ENCODE data around the gene CPAMD8. TPM values are rescaled to one million over a fixed set of nuclear protein-coding genes. Genes with fewer than 3 reads are reported as not detected.

Gene CPAMD8
- total and polyA plus RNA-seq, 11 donors, result 5.2 to 49.5 (median 16.9) TPM

- no peak for DNase-seq
- ATAC-seq, result no peak
- 74 to 83% (median 78%) methylated on average over 4 of the region's 4 CpGs for WGBS, 4 donors
- H3K4me3 ChIP-seq, result no peak overlapping the region
- peaks cover 0 to 21% (median 8%) of the 10 kb centered on the region in 12 donors for H3K4me1 ChIP-seq
- no peaks in the 10 kb centered on the region for H3K36me3 ChIP-seq
- no peaks in the 10 kb centered on the region for H3K9me3 ChIP-seq
- intact Hi-C loops (cut with DNase I), result no loop called here
- H3K27ac ChIP-seq, result peak overlapping the region in 1 of 12 donors; percentile 67
- TF ChIP-seq CTCF (IDR thresholded peaks at IDR 0.05), result no peak
- TF ChIP-seq POLR2A (IDR thresholded peaks at IDR 0.05), result no peak
- peaks cover 0 to 4% (median 0%) of the 10 kb centered on the region in 9 donors for H3K27me3 ChIP-seq
Observed at GRCh38 chr19:16955161-16955560, 71.4 kb downstream of the CPAMD8 start.

GRCh38 chr19:16952046-16952445, 74.6 kb downstream of the CPAMD8 start:
- H3K9me3 ChIP-seq, result no peaks in the 10 kb centered on the region
- DNase-seq (no peak), ATAC-seq (no peak)
- no peak for TF ChIP-seq CTCF (IDR thresholded peaks at IDR 0.05)
- TF ChIP-seq POLR2A (IDR thresholded peaks at IDR 0.05), result no peak
- peaks cover 0 to 4% (median 0%) of the 10 kb centered on the region in 9 donors for H3K27me3 ChIP-seq
- 94 to 97% (median 97%) methylated on average over 5 to 9 of the region's 9 CpGs for whole genome bisulfite sequencing, 4 donors
- intact Hi-C loops (cut with DNase I), result no loop called here
- H3K4me1 ChIP-seq, result peaks cover 0 to 11% (median 3%) of the 10 kb centered on the region in 12 donors
- no peaks in the 10 kb centered on the region for H3K36me3 ChIP-seq
- no peak overlapping the region for H3K27ac ChIP-seq
- no peak overlapping the region for H3K4me3 ChIP-seq

- H3K9me3 ChIP-seq, result no peaks in the 10 kb centered on the region
- TF ChIP-seq CTCF (IDR thresholded peaks at IDR 0.05) (no peak), POLR2A (IDR thresholded peaks at IDR 0.05) (no peak)
- no peak overlapping the region for H3K4me3 ChIP-seq
- no peaks in the 10 kb centered on the region for H3K36me3 ChIP-seq
- no peak overlapping the region for H3K27ac ChIP-seq
- DNase-seq (no peak), ATAC-seq (no peak)
- 52 to 78% (median 73%) methylated on average over 6 of the region's 6 CpGs for WGBS, 4 donors
- intact Hi-C loops (cut with DNase I), result no loop called here
- peaks cover 0 to 4% (median 0%) of the 10 kb centered on the region in 9 donors for H3K27me3 ChIP-seq
- peaks cover 0 to 6% (median 0%) of the 10 kb centered on the region in 12 donors for H3K4me1 ChIP-seq
Observed at GRCh38 chr19:16951529-16951928, 75.1 kb downstream of the CPAMD8 start.

GRCh38 chr19:16949496-16950023, 77.0 kb downstream of the CPAMD8 start:
- Histone ChIP-seq H3K27ac (no peak overlapping the region), H3K4me3 (no peak overlapping the region), H3K9me3 (no peaks in the 10 kb centered on the region), H3K4me1 (peaks cover 0 to 9% (median 0%) of the 10 kb centered on the region in 12 donors), H3K36me3 (peaks cover 0 to 3% (median 0%) of the 10 kb centered on the region in 9 donors), H3K27me3 (peaks cover 0 to 4% (median 0%) of the 10 kb centered on the region in 9 donors)
- intact Hi-C loops (cut with DNase I), result no loop called here
- 90 to 93% (median 92%) methylated on average over 8 of the region's 8 CpGs for WGBS, 4 donors
- DNase-seq, result no peak
- ATAC-seq, result no peak
- TF ChIP-seq POLR2A (IDR thresholded peaks at IDR 0.05) (no peak), CTCF (IDR thresholded peaks at IDR 0.05) (no peak)

All from heart left ventricle (tissue), 16 donors.